T-helper 2 cell treated with Interferon-gamma antibody and Interleukin-4, amounts not matched to agents 100 ng/mL and 5 ng/mL, for 36 hours (primary cell): Measurements from ENCODE around the gene NDUFB4. TPM values are rescaled to one million over a fixed set of nuclear protein-coding genes. Genes with fewer than 3 reads are reported as not detected.
"Not testable (repeated sequence)": the region's sequence is repeated elsewhere in the genome, so short reads cannot be mapped to it uniquely, and the experiment has no call there.

Experiments used
- intact Hi-C: fragments of 100-400 bp; cut with micrococcal nuclease; formaldehyde crosslinking; loops from one replicate; pipeline ENCODE4 v1.15.1; 2023
- total RNA-seq: library from RNA; stranded (reverse); gene quantifications from 2 replicates; pipeline ENCODE4 v1.2.3, GENCODE V29; 2022

NDUFB4 gene
- total RNA-seq, 1 donor from 2014 or later = 131 TPM

DNA sequence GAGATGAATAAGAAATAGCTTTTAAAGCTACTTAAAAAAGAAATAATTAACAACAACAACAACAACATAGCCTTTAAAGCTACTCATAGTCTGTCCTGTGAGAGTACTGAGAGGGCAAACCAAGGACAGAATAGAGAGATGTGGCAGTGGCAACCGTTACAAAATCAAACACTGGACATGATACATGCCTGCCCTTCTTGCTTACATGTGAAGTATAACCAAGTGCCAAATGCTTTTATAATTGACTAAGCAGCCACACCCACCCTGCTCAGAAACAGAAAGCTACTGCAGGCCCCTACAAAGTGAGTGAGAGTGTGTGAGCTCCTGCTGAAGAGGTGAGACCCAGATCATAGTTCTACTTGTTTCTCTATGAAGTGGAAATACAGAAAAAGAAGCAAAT lies 38.4 kb downstream of the NDUFB4 start:
- intact Hi-C loops = no loop called here

GRCh38 chr3:120636795-120637401 lies 40.8 kb downstream of the NDUFB4 start:
- intact Hi-C loops = no loop called here

- intact Hi-C loops = no loop called here
Measured at GRCh38 chr3:120637851-120638559, 41.9 kb downstream of the NDUFB4 start.

- intact Hi-C loops = not testable (repeated sequence)
Measured at GRCh38 chr3:120638820-120639219, 42.7 kb downstream of the NDUFB4 start.

- intact Hi-C loops = no loop called here
Measured at GRCh38 chr3:120640231-120640630, 44.1 kb downstream of the NDUFB4 start.

DNA sequence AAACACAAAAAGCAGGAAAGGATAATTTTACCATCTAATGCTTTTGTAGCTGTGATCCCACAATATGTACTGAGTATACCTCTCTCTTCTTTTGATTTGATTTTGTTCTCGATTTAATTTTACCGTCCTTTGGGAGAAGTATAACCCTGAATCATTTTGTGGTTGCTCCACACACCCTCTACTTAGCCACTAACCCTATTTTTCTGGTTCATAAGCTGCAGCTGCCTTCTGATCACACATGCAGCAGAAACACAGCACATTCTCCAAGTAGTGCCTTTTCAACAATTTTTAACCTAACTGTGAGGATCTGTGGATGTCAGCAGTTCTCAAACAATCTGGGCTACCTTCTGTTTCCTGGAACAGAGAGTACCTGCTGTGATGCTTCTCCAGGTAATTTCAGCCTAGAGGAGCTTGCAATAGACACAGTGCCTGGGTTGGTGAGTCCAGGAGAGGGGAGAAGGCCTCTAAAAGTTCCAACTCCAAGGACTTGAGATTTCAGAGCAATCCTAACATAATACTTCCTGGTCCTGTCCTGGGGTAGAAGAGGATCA lies 45.6 kb downstream of the NDUFB4 start:
- intact Hi-C loops = no loop called here

DNA sequence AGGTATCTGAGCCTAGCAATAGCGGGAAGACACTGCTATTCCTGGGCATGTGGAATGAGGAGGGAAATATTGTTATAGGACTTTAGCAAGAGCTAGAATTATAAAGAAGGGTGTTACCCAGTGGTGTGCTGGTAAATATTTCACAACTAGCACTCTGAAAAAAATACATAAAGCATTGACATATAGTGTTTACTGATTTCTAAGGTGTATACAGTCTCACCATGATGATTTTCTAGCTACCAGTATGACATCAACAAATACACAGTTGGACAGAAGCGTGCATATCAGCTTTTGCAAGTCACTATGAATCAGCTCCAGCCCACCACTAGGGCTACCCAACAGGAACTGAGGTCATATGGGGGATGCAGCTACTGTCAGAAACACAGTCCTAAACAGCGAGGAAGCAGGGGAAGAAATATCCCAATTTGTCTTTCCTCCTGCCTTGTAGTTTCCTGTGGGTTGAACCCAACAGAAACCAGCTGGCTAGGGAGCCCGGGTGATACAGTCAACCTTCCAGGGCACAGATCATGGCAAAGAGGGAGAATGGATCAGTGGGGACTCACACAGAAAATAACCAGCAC lies 46.3 kb downstream of the NDUFB4 start:
- intact Hi-C loops = no loop called here

GRCh38 chr3:120645083-120645845 lies 49.1 kb downstream of the NDUFB4 start:
- intact Hi-C loops = no loop called here

DNA sequence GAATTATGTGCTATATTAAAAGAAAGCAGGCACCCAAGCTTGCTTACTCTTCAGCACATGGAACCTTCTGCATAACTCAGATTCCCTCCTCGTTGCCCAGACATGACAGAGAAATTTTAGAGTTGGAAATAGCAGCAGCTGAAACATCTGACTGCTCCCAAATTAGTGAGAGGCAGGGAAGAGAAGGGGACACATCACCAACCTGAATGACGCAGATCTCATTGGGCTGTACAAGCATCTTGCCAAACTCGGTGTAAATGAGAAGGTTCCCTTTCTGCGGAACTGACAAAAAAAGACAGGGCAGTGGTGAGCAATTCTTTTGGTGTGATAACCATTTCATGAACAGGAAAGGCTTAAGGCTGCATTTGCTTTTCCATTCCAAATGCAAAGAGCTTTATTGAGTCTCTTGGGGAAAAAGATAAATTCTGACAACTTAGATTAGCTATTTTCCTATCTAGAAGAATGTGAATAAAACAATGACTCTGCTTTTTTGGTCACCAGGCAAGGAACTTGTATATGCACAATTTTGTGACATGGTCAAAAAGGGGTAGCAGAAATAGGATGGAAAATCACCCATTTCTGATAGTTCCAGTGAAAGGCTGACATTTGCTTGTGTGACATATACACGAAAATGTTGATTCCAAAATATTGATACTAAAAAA lies 50.8 kb downstream of the NDUFB4 start:
- intact Hi-C loops = no loop called here

DNA sequence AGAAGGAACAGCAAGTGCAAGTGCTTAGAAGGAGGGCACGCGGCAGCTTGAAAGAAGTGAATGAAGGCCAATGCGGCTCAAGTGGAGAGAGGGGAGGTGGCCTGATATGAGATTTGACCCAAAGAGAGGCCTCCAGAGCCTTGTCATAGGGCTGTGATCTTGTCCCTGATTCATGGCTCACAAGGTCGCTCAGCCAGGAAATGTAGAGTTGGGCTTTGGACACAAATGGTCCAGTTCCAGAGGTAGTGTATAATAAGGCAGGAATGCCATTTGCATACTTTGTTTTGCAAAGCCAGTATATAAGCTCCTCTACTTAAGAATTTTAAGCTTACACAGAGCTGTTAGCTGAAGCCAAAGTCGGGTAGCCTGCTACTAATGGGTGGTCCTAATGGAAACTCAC lies 52.2 kb downstream of the NDUFB4 start:
- intact Hi-C loops = no loop called here

- intact Hi-C loops = no loop called here
Measured at GRCh38 chr3:120649830-120650233, 53.7 kb downstream of the NDUFB4 start.

GRCh38 chr3:120650311-120650710 lies 54.2 kb downstream of the NDUFB4 start:
- intact Hi-C loops = no loop called here

Other genes with a start within 250 kb of the NDUFB4 start
- gene LRRC58, start 247.0 kb upstream of the NDUFB4 start, total RNA-seq = 26.1 and 26.5 TPM in 2 replicates
- gene FSTL1, start 145.3 kb upstream of the NDUFB4 start, total RNA-seq = 0.14 and 0.25 TPM in 2 replicates
- gene HGD, start 85.9 kb downstream of the NDUFB4 start, total RNA-seq = 0.50 and 0.64 TPM in 2 replicates
- 26.4 and 28.8 TPM in 2 replicates for gene RABL3, start 146.2 kb downstream of the NDUFB4 start, total RNA-seq
- gene GTF2E1, start 146.4 kb downstream of the NDUFB4 start, total RNA-seq = 27.0 and 27.2 TPM in 2 replicates